OCI-M1 (cell line): Measurements from ENCODE around the gene KCNMA1.

ENCODE experiments used
- DNase-seq: peaks from one replicate; lab custom pipeline; 2025; lab: John Stamatoyannopoulos, UW

The KCNMA1 gene

GRCh38 chr10:77296534-77297392 is 340.8 kb downstream of the KCNMA1 start:
- no peak for DNase-seq

GRCh38 chr10:77293773-77294172 is 343.8 kb downstream of the KCNMA1 start:
- DNase-seq = no peak

GRCh38 chr10:77293347-77293746 is 344.3 kb downstream of the KCNMA1 start:
- DNase-seq = no peak

- no peak for DNase-seq
Measured at GRCh38 chr10:77291596-77292505, 345.8 kb downstream of the KCNMA1 start.

GRCh38 chr10:77290528-77291155 is 347.0 kb downstream of the KCNMA1 start:
- DNase-seq = no peak

- no peak for DNase-seq
Measured at GRCh38 chr10:77289790-77290189, 347.8 kb downstream of the KCNMA1 start.

- no peak for DNase-seq
Measured at GRCh38 chr10:77289027-77289501, 348.5 kb downstream of the KCNMA1 start.

- DNase-seq = no peak
Measured at GRCh38 chr10:77287647-77288120, 349.9 kb downstream of the KCNMA1 start.

- DNase-seq = no peak
Measured at GRCh38 chr10:77286531-77287508, 350.8 kb downstream of the KCNMA1 start.

GRCh38 chr10:77285529-77286182 is 352.0 kb downstream of the KCNMA1 start:
- peak; percentile 9 for DNase-seq

- no peak for DNase-seq
Measured at GRCh38 chr10:77284797-77285196, 352.8 kb downstream of the KCNMA1 start.

- DNase-seq = no peak
Measured at GRCh38 chr10:77283326-77283725, 354.3 kb downstream of the KCNMA1 start.

- no peak for DNase-seq
Measured at GRCh38 chr10:77282163-77282562, 355.4 kb downstream of the KCNMA1 start.

- DNase-seq = no peak
Measured at GRCh38 chr10:77281719-77282118, 355.9 kb downstream of the KCNMA1 start.

- no peak for DNase-seq
Measured at GRCh38 chr10:77279207-77279606, 358.4 kb downstream of the KCNMA1 start.

- no peak for DNase-seq
Measured at GRCh38 chr10:77274046-77274795, 363.4 kb downstream of the KCNMA1 start.

- no peak for DNase-seq
Measured at GRCh38 chr10:77269163-77269562, 368.4 kb downstream of the KCNMA1 start.

- DNase-seq = no peak
Measured at GRCh38 chr10:77268721-77269120, 368.9 kb downstream of the KCNMA1 start.
